ENCODE measurements around the gene NOD2. TPM values are rescaled to one million over a fixed set of nuclear protein-coding genes. Genes with fewer than 3 reads are reported as not detected.

NOD2 gene
- total RNA-seq, 4 donors from 2014 or later: 33.8 to 66.2 (median 48.6) TPM

- no peak overlapping the region for H3K4me3 ChIP-seq
- 91% methylated on average over 2 of the region's 2 CpGs for WGBS
- no peak for TF ChIP-seq POLR2AphosphoS5 (IDR thresholded peaks at IDR 0.05)
- no peak for TF ChIP-seq EP300 (IDR thresholded peaks at IDR 0.05)
- peaks cover 6% of the 10 kb centered on the region for H3K4me1 ChIP-seq
- peaks cover 4% of the 10 kb centered on the region for H3K9me3 ChIP-seq
- H3K36me3 ChIP-seq: peaks cover 24% of the 10 kb centered on the region
- H3K27me3 ChIP-seq: no peaks in the 10 kb centered on the region
- H3K27ac ChIP-seq: no peak overlapping the region
- DNase-seq (ENCODE audit: low spot score in 2 of 2): no peak
Measured at GRCh38 chr16:50763211-50763610, 69.8 kb downstream of the NOD2 start.

- 88% methylated on average over 1 of the region's 1 CpG for WGBS
- peaks cover 27% of the 10 kb centered on the region for H3K36me3 ChIP-seq
- H3K27ac ChIP-seq: no peak overlapping the region
- DNase-seq (ENCODE audit: low spot score in 2 of 2): no peak
- no peak overlapping the region for H3K4me3 ChIP-seq
- no peaks in the 10 kb centered on the region for H3K27me3 ChIP-seq
- peaks cover 4% of the 10 kb centered on the region for H3K9me3 ChIP-seq
- H3K4me1 ChIP-seq: peaks cover 6% of the 10 kb centered on the region
- TF ChIP-seq POLR2AphosphoS5 (IDR thresholded peaks at IDR 0.05) (no peak), POLR2A (IDR thresholded peaks at IDR 0.05) (no peak), EP300 (IDR thresholded peaks at IDR 0.05) (no peak)
- TF ChIP-seq, protein P1, sequence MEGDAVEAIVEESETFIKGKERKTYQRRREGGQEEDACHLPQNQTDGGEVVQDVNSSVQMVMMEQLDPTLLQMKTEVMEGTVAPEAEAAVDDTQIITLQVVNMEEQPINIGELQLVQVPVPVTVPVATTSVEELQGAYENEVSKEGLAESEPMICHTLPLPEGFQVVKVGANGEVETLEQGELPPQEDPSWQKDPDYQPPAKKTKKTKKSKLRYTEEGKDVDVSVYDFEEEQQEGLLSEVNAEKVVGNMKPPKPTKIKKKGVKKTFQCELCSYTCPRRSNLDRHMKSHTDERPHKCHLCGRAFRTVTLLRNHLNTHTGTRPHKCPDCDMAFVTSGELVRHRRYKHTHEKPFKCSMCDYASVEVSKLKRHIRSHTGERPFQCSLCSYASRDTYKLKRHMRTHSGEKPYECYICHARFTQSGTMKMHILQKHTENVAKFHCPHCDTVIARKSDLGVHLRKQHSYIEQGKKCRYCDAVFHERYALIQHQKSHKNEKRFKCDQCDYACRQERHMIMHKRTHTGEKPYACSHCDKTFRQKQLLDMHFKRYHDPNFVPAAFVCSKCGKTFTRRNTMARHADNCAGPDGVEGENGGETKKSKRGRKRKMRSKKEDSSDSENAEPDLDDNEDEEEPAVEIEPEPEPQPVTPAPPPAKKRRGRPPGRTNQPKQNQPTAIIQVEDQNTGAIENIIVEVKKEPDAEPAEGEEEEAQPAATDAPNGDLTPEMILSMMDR (IDR thresholded peaks at IDR 0.05): no peak
Measured at GRCh38 chr16:50765260-50765659, 71.9 kb downstream of the NOD2 start.

- no peaks in the 10 kb centered on the region for H3K27me3 ChIP-seq
- H3K4me1 ChIP-seq: peaks cover 6% of the 10 kb centered on the region
- H3K4me3 ChIP-seq: no peak overlapping the region
- 95% methylated on average over 1 of the region's 1 CpG for WGBS
- TF ChIP-seq POLR2A (IDR thresholded peaks at IDR 0.05): no peak
- no peak for TF ChIP-seq EP300 (IDR thresholded peaks at IDR 0.05)
- no peak for TF ChIP-seq POLR2AphosphoS5 (IDR thresholded peaks at IDR 0.05)
- TF ChIP-seq, protein P1 (IDR thresholded peaks at IDR 0.05): no peak
- H3K27ac ChIP-seq: no peak overlapping the region
- H3K36me3 ChIP-seq: peaks cover 27% of the 10 kb centered on the region
- peaks cover 4% of the 10 kb centered on the region for H3K9me3 ChIP-seq
- no peak for DNase-seq (ENCODE audit: low spot score in 2 of 2)
Measured at GRCh38 chr16:50765861-50766260, 72.5 kb downstream of the NOD2 start.

DNA sequence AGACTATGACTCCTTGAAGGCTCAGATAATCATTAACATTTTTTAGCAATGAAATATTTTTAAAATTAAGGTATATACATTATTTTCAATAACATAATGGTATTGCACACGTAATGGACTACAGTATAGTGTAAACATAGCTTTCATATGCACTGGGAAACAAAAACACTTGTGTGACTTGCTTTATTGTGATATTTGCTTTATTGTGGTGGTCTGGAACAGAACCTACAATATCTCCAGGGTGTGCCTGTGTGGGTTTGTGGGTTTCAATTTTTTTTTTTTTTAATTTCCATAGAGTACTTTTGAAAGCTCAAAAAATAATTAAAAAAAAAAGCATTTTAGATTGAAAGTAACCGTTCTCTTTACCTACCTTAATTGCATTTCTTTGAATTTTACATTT is 73.8 kb downstream of the NOD2 start:
- Histone ChIP-seq H3K9me3 (peaks cover 4% of the 10 kb centered on the region), H3K27ac (no peak overlapping the region), H3K4me3 (no peak overlapping the region), H3K27me3 (no peaks in the 10 kb centered on the region), H3K4me1 (peaks cover 6% of the 10 kb centered on the region), H3K36me3 (peaks cover 27% of the 10 kb centered on the region)
- 93% methylated on average over 2 of the region's 2 CpGs for WGBS
- TF ChIP-seq POLR2AphosphoS5 (IDR thresholded peaks at IDR 0.05) (no peak), POLR2A (IDR thresholded peaks at IDR 0.05) (no peak), EP300 (IDR thresholded peaks at IDR 0.05) (no peak)
- TF ChIP-seq, protein P1 (IDR thresholded peaks at IDR 0.05): no peak
- DNase-seq (ENCODE audit: low spot score in 2 of 2): no peak

DNA sequence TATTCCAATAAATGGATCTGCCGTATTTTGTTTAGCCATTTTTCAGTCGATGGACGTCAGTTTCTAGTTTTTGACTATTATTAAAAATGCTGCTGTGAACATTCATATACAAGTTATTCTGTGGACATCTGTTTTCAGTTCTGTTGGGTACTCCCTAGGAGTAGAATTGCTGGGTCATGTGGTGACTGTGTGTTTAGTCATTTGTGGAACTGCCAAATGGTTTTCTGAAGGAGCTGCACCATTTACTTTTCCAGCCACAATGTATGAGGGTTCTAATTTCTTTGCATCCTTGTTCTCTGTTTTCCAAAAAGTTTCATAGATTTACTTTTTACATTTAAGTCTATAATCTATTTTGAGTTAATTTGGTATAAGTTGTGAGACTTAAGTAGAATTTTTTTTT is 78.0 kb downstream of the NOD2 start:
- 96% methylated on average over 3 of the region's 3 CpGs for WGBS
- Histone ChIP-seq H3K36me3 (peaks cover 15% of the 10 kb centered on the region), H3K27me3 (no peaks in the 10 kb centered on the region), H3K27ac (no peak overlapping the region), H3K9me3 (no peaks in the 10 kb centered on the region), H3K4me1 (no peaks in the 10 kb centered on the region), H3K4me3 (no peak overlapping the region)
- TF ChIP-seq EP300 (IDR thresholded peaks at IDR 0.05): no peak
- TF ChIP-seq, protein P1 (IDR thresholded peaks at IDR 0.05): no peak
- no peak for TF ChIP-seq POLR2A (IDR thresholded peaks at IDR 0.05)
- no peak for TF ChIP-seq POLR2AphosphoS5 (IDR thresholded peaks at IDR 0.05)
- no peak for DNase-seq (ENCODE audit: low spot score in 2 of 2)

DNA sequence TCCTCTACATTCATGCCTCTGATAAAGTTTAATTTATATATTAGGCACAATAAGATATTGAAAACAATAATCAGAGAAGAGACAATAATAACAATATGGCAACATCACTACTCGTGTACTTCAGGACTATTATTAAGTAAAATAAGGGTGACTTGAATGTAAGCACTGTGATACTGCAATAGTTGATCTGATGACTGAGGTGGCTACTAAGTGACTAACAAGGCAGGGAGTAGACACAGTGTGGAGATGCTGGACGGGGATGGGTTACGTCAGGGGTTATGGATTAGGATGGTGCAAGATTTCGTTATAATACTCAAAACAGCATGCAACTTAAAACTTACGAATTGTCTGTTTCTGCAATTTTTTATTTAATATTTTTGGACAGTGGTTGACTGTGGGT is 81.0 kb downstream of the NOD2 start:
- WGBS: 95% methylated on average over 5 of the region's 5 CpGs
- no peaks in the 10 kb centered on the region for H3K4me1 ChIP-seq
- H3K36me3 ChIP-seq: peaks cover 20% of the 10 kb centered on the region
- no peaks in the 10 kb centered on the region for H3K27me3 ChIP-seq
- no peak overlapping the region for H3K27ac ChIP-seq
- H3K9me3 ChIP-seq: no peaks in the 10 kb centered on the region
- TF ChIP-seq EP300 (IDR thresholded peaks at IDR 0.05): no peak
- DNase-seq (ENCODE audit: low spot score in 2 of 2): no peak
- no peak overlapping the region for H3K4me3 ChIP-seq

Measured in suprapubic skin (tissue), 4 donors.